CD4-positive, alpha-beta memory T cell (primary cell): ENCODE data around the gene TTYH1. TPM values are rescaled to one million over a fixed set of nuclear protein-coding genes. Genes with fewer than 3 reads are reported as not detected.

ENCODE experiments used
- CTCF ChIA-PET: fragments of 350-600 bp; sonication (Branson Sonifier 250); formaldehyde crosslinking; loops from one replicate; lab custom pipeline; 2021; ENCODE audit warnings: inconsistent platforms; ENCODE audit not compliant: partially characterized antibody; lab: Charles Lee
- POLR2A ChIA-PET: fragments of 350-600 bp; sonication (Branson Sonifier 250); formaldehyde crosslinking; loops from one replicate; lab custom pipeline; 2021; ENCODE audit not compliant: partially characterized antibody; lab: Charles Lee
- DNase-seq, 5 donors: peaks; one replicate each; pipeline versions ENCODE4 v3.0.0 to v3.0.0-alpha.2; 2020 to 2022; ENCODE audit warnings: mixed read lengths in 1 of 5
- H3K27ac ChIP-seq: one replicate; pipeline ENCODE4 v1.7.0; 2013; ENCODE audit warnings: low read depth, low read length
- H3K27me3 ChIP-seq: 2 replicates; pipeline ENCODE4 v1.7.0; 2013; ENCODE audit warnings: mild to moderate bottlenecking, low read length, moderate library complexity; ENCODE audit not compliant: insufficient read depth
- H3K36me3 ChIP-seq: 2 replicates; pipeline ENCODE4 v1.7.0; 2013; ENCODE audit warnings: mild to moderate bottlenecking, low read length, moderate library complexity; ENCODE audit not compliant: insufficient read depth
- H3K4me1 ChIP-seq: 2 replicates; pipeline ENCODE4 v1.7.0; 2013; ENCODE audit warnings: mild to moderate bottlenecking, low read length, moderate library complexity; ENCODE audit not compliant: insufficient read depth
- H3K4me3 ChIP-seq, 2 donors: one replicate each; pipeline ENCODE4 v1.7.0; 2013; ENCODE audit warnings: low read length in 2 of 2, mild to moderate bottlenecking in 1 of 2
- H3K9me3 ChIP-seq, 2 donors: one replicate each; pipeline ENCODE4 v1.7.0; 2013; ENCODE audit warnings: low read length in 2 of 2, control low read depth in 1 of 2; ENCODE audit not compliant: control insufficient read depth in 1 of 2
- H3K27ac Mint-ChIP-seq, 7 donors: one replicate each; pipeline ENCODE4 v1.8.0; 2020 to 2021; ENCODE audit warnings: mixed read lengths in 7 of 7, mild to moderate bottlenecking in 6 of 7, inconsistent platforms in 3 of 7, moderate library complexity in 3 of 7
- H3K27me3 Mint-ChIP-seq, 2 donors: one replicate each; pipeline ENCODE4 v1.8.0; 2020 to 2021; ENCODE audit warnings: mixed read lengths in 2 of 2
- H3K36me3 Mint-ChIP-seq, 2 donors: one replicate each; pipeline ENCODE4 v1.8.0; 2020 to 2021; ENCODE audit warnings: mixed read lengths in 2 of 2, inconsistent platforms in 1 of 2, mild to moderate bottlenecking in 1 of 2
- H3K4me1 Mint-ChIP-seq, 4 donors: one replicate each; pipeline ENCODE4 v1.8.0; 2020 to 2021; ENCODE audit warnings: mixed read lengths in 4 of 4, mild to moderate bottlenecking in 1 of 4
- H3K4me3 Mint-ChIP-seq, 8 donors: one replicate each; pipeline ENCODE4 v1.8.0; 2020 to 2021; ENCODE audit warnings: mixed read lengths in 8 of 8, mild to moderate bottlenecking in 7 of 8, moderate library complexity in 6 of 8, inconsistent platforms in 3 of 8
- H3K9me3 Mint-ChIP-seq, 8 donors: one replicate each; pipeline ENCODE4 v1.8.0; 2020 to 2021; ENCODE audit warnings: mixed read lengths in 8 of 8, mild to moderate bottlenecking in 5 of 8, inconsistent platforms in 3 of 8, moderate library complexity in 1 of 8
- intact Hi-C: fragments of 100-400 bp; cut with micrococcal nuclease; formaldehyde crosslinking; loops from one replicate; pipeline ENCODE4 v1.15.1; 2023
- polyA plus RNA-seq, 2 donors: library from polyadenylated mRNA; unstranded; fragments of 300-500 nt; fragmentation: Illumina TruSeq; gene quantifications; one replicate each; pipeline ENCODE4 v1.2.3, GENCODE V29; 2021
- total RNA-seq, 2 experiments: library from RNA; stranded (reverse); gene quantifications; one replicate each; pipeline ENCODE4 v1.2.3, GENCODE V29; 2021

TTYH1 gene
- total and polyA plus RNA-seq, 4 experiments from 2014 or later: 0.29 TPM; not detected in 3

DNA sequence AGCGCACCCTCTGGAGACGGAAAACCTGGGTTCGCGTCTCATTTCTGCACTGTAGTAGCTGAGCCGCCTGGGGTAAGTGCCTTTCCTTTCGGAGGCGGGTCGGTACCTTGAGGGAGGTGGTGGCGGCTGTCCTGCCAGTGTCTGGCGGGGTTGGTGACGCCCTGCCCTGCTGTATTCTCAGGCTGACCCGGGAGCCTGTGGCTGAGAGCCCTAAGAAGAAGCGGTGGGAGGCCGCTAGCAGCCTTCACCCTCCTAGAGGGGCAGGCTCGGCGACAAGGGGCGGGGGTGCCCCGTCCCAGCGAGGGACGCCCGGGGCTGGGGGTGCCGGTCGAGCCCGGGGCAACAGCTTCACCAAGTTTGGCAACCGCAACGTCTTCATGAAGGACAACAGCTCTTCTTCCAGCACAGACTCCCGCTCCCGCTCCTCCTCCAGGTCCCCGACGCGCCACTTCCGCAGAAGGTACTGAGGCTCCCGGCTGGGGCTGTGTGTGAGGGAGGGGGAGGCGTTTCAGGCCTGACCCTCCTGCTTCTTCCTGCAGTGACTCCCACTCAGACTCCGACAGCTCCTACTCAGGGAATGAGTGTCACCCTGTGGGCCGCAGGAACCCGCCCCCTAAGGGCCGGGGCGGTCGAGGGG, 40.6 kb downstream of the TTYH1 start:
- H3K4me1 Mint-ChIP-seq: peaks cover 18 to 47% (median 26%) of the 10 kb centered on the region in 4 donors
- H3K36me3 ChIP-seq: peaks cover 94% of the 10 kb centered on the region
- peaks cover 23% of the 10 kb centered on the region for H3K4me1 ChIP-seq
- ChIA-PET CTCF (no interaction called here), POLR2A (interaction anchor here (1.0 kb wide), 1 partner anchor 8 kb away, joined by 4 read pairs; the partner anchor contains the start of gene LENG9)
- H3K9me3 Mint-ChIP-seq: peaks cover 0 to 3% (median 0%) of the 10 kb centered on the region in 8 donors
- H3K27me3 ChIP-seq: no peaks in the 10 kb centered on the region
- no peak for DNase-seq
- no peak overlapping the region for H3K27ac ChIP-seq
- H3K27ac Mint-ChIP-seq: peak overlapping the region in 1 of 7 donors; percentile 54
- peaks cover 61 to 78% of the 10 kb centered on the region in 2 donors for H3K36me3 Mint-ChIP-seq
- no peak overlapping the region for H3K4me3 Mint-ChIP-seq
- H3K9me3 ChIP-seq: no peaks in the 10 kb centered on the region
- intact Hi-C loops: no loop called here
- H3K27me3 Mint-ChIP-seq: no peaks in the 10 kb centered on the region
- H3K4me3 ChIP-seq: no peak overlapping the region

- Mint-ChIP-seq H3K27ac (peak overlapping the region in 3 of 7 donors; percentile 18 to 78 (median 59)), H3K4me3 (no peak overlapping the region), H3K9me3 (peaks cover 0 to 4% (median 0%) of the 10 kb centered on the region in 8 donors), H3K4me1 (peaks cover 16 to 45% (median 23%) of the 10 kb centered on the region in 4 donors), H3K36me3 (peaks cover 55 to 75% of the 10 kb centered on the region in 2 donors), H3K27me3 (no peaks in the 10 kb centered on the region)
- peaks cover 94% of the 10 kb centered on the region for H3K36me3 ChIP-seq
- H3K27ac ChIP-seq: no peak overlapping the region
- ChIA-PET CTCF (no interaction called here), POLR2A (no interaction called here)
- DNase-seq: no peak
- peaks cover 16% of the 10 kb centered on the region for H3K4me1 ChIP-seq
- H3K27me3 ChIP-seq: no peaks in the 10 kb centered on the region
- no peaks in the 10 kb centered on the region for H3K9me3 ChIP-seq
- H3K4me3 ChIP-seq: no peak overlapping the region
- intact Hi-C loops: no loop called here
These were observed 41.4 kb downstream of the TTYH1 start for GRCh38 chr19:54456423-54457373.

- peaks cover 15 to 42% (median 23%) of the 10 kb centered on the region in 4 donors for H3K4me1 Mint-ChIP-seq
- intact Hi-C loops: no loop called here
These were observed 42.7 kb downstream of the TTYH1 start for GRCh38 chr19:54457773-54458647.

DNA sequence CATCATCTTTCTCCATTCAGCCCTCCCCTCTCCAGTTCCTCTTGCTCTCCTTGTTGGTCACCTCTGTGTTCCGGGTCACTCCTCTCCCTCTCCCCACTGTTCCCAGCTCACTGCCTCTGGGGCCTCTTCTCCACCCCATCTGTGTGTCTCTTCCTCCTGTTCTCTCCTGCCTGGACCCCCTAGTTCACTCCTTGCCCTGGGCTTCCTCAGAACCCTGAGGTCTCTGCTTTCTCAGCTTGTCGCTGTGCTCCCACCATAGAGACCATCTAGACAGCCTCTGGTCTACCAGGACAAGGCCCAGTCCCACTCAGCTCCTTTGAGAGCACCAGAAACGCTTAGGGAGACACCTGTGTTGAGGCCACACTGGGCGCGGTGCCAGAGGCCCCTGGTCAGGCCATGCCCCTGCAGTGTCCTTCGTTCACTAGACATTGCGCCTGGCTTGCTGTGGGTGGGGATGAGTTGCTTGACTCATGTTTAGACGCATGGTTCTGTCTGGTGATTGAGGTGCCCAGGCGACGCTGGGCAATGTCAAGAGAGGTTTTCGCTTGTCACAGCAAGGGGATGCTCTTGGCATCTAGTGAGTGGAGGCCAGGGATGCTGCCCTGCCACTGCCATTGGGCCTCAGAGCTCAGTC, 43.5 kb downstream of the TTYH1 start:
- Mint-ChIP-seq H3K4me1 (peaks cover 15 to 37% (median 21%) of the 10 kb centered on the region in 4 donors), H3K4me3 (no peak overlapping the region)
- POLR2A ChIA-PET: interaction anchor here (0.6 to 9.3 kb wide), 3 partner anchors 10 to 715 kb away, joined by 3 to 142 read pairs (median 4); partner anchors contain the start of gene LENG8

More at GRCh38 chr19:54457773-54458647, 42.7 kb downstream of the TTYH1 start:
- ChIA-PET POLR2A (interaction anchor here (9.3 kb wide), 1 partner anchor 10 kb away, joined by 142 read pairs; the partner anchor contains the start of gene LENG8), CTCF (no interaction called here)
- Histone ChIP-seq H3K9me3 (no peaks in the 10 kb centered on the region), H3K36me3 (peaks cover 85% of the 10 kb centered on the region), H3K27ac (no peak overlapping the region), H3K4me1 (peaks cover 18% of the 10 kb centered on the region), H3K4me3 (no peak overlapping the region), H3K27me3 (no peaks in the 10 kb centered on the region)
- peak overlapping the region in 2 of 8 donors; percentile 15 to 36 for H3K4me3 Mint-ChIP-seq
- no peaks in the 10 kb centered on the region for H3K27me3 Mint-ChIP-seq
- H3K9me3 Mint-ChIP-seq: peaks cover 0 to 4% (median 0%) of the 10 kb centered on the region in 8 donors
- DNase-seq: no peak
- peak overlapping the region in 3 of 7 donors; percentile 56 to 79 (median 78) for H3K27ac Mint-ChIP-seq
- H3K36me3 Mint-ChIP-seq: peaks cover 49 to 67% of the 10 kb centered on the region in 2 donors

GRCh38 chr19:54459282-54460229, 44.3 kb downstream of the TTYH1 start:
- intact Hi-C loops: loop anchor here (5.0 kb wide), 1 partner anchor 592 kb away; the partner anchor contains the start of gene MYADM
- DNase-seq: no peak
- POLR2A ChIA-PET: interaction anchor here (0.6 to 9.3 kb wide), 4 partner anchors 9 to 714 kb away, joined by 3 to 142 read pairs (median 4); partner anchors contain the start of gene LENG8
- Mint-ChIP-seq H3K9me3 (peaks cover 0 to 4% (median 0%) of the 10 kb centered on the region in 8 donors), H3K4me3 (peak overlapping the region in 3 of 8 donors; percentile 1 to 59 (median 34)), H3K36me3 (peaks cover 36 to 61% of the 10 kb centered on the region in 2 donors), H3K27ac (peak overlapping the region in 6 of 7 donors; percentile 43 to 78 (median 62)), H3K27me3 (no peaks in the 10 kb centered on the region), H3K4me1 (peaks cover 20 to 43% (median 28%) of the 10 kb centered on the region in 4 donors)
- Histone ChIP-seq H3K9me3 (no peaks in the 10 kb centered on the region), H3K4me1 (peaks cover 27% of the 10 kb centered on the region), H3K27me3 (no peaks in the 10 kb centered on the region), H3K27ac (no peak overlapping the region), H3K36me3 (peaks cover 69% of the 10 kb centered on the region), H3K4me3 (no peak overlapping the region)
- CTCF ChIA-PET: interaction anchor here (1.6 kb wide), 1 partner anchor 11 kb away, joined by 4 read pairs; no protein-coding TSS in a partner anchor

More for the DNA sequence above, 43.5 kb downstream of the TTYH1 start:
- Mint-ChIP-seq H3K9me3 (peaks cover 0 to 4% (median 0%) of the 10 kb centered on the region in 8 donors), H3K27ac (peak overlapping the region in 6 of 7 donors; percentile 43 to 79 (median 66)), H3K27me3 (no peaks in the 10 kb centered on the region), H3K36me3 (peaks cover 41 to 62% of the 10 kb centered on the region in 2 donors)
- intact Hi-C loops: no loop called here
- CTCF ChIA-PET: interaction anchor here (1.6 kb wide), 1 partner anchor 11 kb away, joined by 4 read pairs; no protein-coding TSS in a partner anchor
- H3K36me3 ChIP-seq: peaks cover 77% of the 10 kb centered on the region
- peaks cover 21% of the 10 kb centered on the region for H3K4me1 ChIP-seq
- H3K27ac ChIP-seq: no peak overlapping the region
- H3K27me3 ChIP-seq: no peaks in the 10 kb centered on the region
- no peak overlapping the region for H3K4me3 ChIP-seq
- no peak for DNase-seq
- H3K9me3 ChIP-seq: no peaks in the 10 kb centered on the region
